GM19324 (cell line): ENCODE results near the gene MAML2.

Source experiments
- ATAC-seq: cut with Tn5 transposase; IDR thresholded peaks from one replicate; pipeline ENCODE4 v1.9.1; 2021; ENCODE audit warnings: mild to moderate bottlenecking, moderate library complexity; ENCODE audit not compliant: unreplicated experiment, low FRiP score

The MAML2 gene

GRCh38 chr11:96112192-96113128 lies 230.5 kb downstream of the MAML2 start:
- ATAC-seq, result no peak

- no peak for ATAC-seq
These were observed 231.7 kb downstream of the MAML2 start for GRCh38 chr11:96111308-96111707.

- ATAC-seq, result no peak
These were observed 232.7 kb downstream of the MAML2 start for GRCh38 chr11:96110302-96110701.

GRCh38 chr11:96109331-96110030 lies 233.5 kb downstream of the MAML2 start:
- no peak for ATAC-seq

GRCh38 chr11:96107143-96107824 lies 235.7 kb downstream of the MAML2 start:
- ATAC-seq, result no peak

GRCh38 chr11:96106645-96107044 lies 236.3 kb downstream of the MAML2 start:
- ATAC-seq, result no peak

- no peak for ATAC-seq
These were observed 237.1 kb downstream of the MAML2 start for GRCh38 chr11:96105944-96106343.

- ATAC-seq, result no peak
These were observed 237.6 kb downstream of the MAML2 start for GRCh38 chr11:96105197-96105895.

GRCh38 chr11:96104496-96104895 lies 238.5 kb downstream of the MAML2 start:
- ATAC-seq, result no peak

GRCh38 chr11:96103721-96104120 lies 239.3 kb downstream of the MAML2 start:
- no peak for ATAC-seq

- no peak for ATAC-seq
These were observed 239.9 kb downstream of the MAML2 start for GRCh38 chr11:96103102-96103501.

GRCh38 chr11:96102664-96103078 lies 240.3 kb downstream of the MAML2 start:
- no peak for ATAC-seq

- ATAC-seq, result no peak
These were observed 241.8 kb downstream of the MAML2 start for GRCh38 chr11:96101146-96101545.

- no peak for ATAC-seq
These were observed 244.3 kb downstream of the MAML2 start for GRCh38 chr11:96098511-96099241.

GRCh38 chr11:96097844-96098421 lies 245.1 kb downstream of the MAML2 start:
- ATAC-seq, result no peak

GRCh38 chr11:96096360-96096759 lies 246.6 kb downstream of the MAML2 start:
- no peak for ATAC-seq

- ATAC-seq, result no peak
These were observed 247.1 kb downstream of the MAML2 start for GRCh38 chr11:96095884-96096303.

GRCh38 chr11:96094156-96094555 lies 248.8 kb downstream of the MAML2 start:
- ATAC-seq, result no peak

- no peak for ATAC-seq
These were observed 250.5 kb downstream of the MAML2 start for GRCh38 chr11:96092511-96092910.
